Panc1 (cell line): ENCODE data around the gene CYSLTR1. TPM values are rescaled to one million over a fixed set of nuclear protein-coding genes. Genes with fewer than 3 reads are reported as not detected.

Experiments
- ATAC-seq: fragments of 200-7000 bp; cut with Tn5 transposase; 2 replicates; pipeline ENCODE4 v1.9.1; 2020; ENCODE audit warnings: mild to moderate bottlenecking, moderate library complexity
- BruUV-seq: library from RNA; stranded (reverse); fragments of 400-500 nt; replicated peaks from 2 replicates; lab custom pipeline; 2021; lab: Mats Ljungman, UMichigan
- CTCF ChIA-PET: fragments of 300-600 bp; sonication (Branson Sonifier 250); formaldehyde crosslinking; loops from one replicate; lab custom pipeline; 2022; ENCODE audit warnings: antibody characterized with exemption; lab: Charles Lee
- POLR2A ChIA-PET: fragments of 300-600 bp; sonication (Branson Sonifier 250); formaldehyde crosslinking; loops from one replicate; lab custom pipeline; 2022; ENCODE audit warnings: antibody characterized with exemption; lab: Charles Lee
- DNase-seq: peaks from one replicate; pipeline ENCODE4 v3.0.0-alpha.2; 2010; ENCODE audit warnings: low read depth, low spot score
- H3K27ac ChIP-seq: 2 replicates; pipeline ENCODE4 v1.5.1; 2011; ENCODE audit warnings: mild to moderate bottlenecking, low read length, inconsistent platforms
- H3K27me3 ChIP-seq: fragments of 200-500 bp; sonication (Bioruptor generic); 2 replicates; pipeline ENCODE4 v1.6.0; 2014; ENCODE audit warnings: low read length, inconsistent platforms; ENCODE audit not compliant: control insufficient read depth, insufficient read depth
- H3K36me3 ChIP-seq: fragments of 200-500 bp; sonication (Bioruptor generic); 2 replicates; pipeline ENCODE4 v1.5.1; 2014; ENCODE audit warnings: inconsistent platforms, mild to moderate bottlenecking, low read length, moderate library complexity; ENCODE audit not compliant: control insufficient read depth, insufficient read depth
- H3K4me1 ChIP-seq: 2 replicates; pipeline ENCODE4 v1.5.1; 2011; ENCODE audit warnings: inconsistent platforms, mild to moderate bottlenecking, low read length, moderate library complexity; ENCODE audit not compliant: control insufficient read depth, insufficient read depth
- H3K4me3 ChIP-seq, 2 experiments: 2 replicates each; pipeline ENCODE4 v1.5.1; 2011 to 2012; ENCODE audit warnings: low read depth in 2 of 2, low read length in 2 of 2, mild to moderate bottlenecking in 2 of 2, inconsistent platforms in 1 of 2, moderate library complexity in 1 of 2
- H3K9me3 ChIP-seq: fragments of 200-500 bp; sonication (Bioruptor generic); 2 replicates; pipeline ENCODE4 v1.5.1; 2014; ENCODE audit warnings: low read depth, mild to moderate bottlenecking, inconsistent platforms, low read length, moderate library complexity; ENCODE audit not compliant: control insufficient read depth, insufficient read depth
- POLR2AphosphoS5 ChIP-seq: IDR thresholded peaks from 2 replicates; pipeline ENCODE4 v1.6.1; 2012; ENCODE audit warnings: mild to moderate bottlenecking, low read depth, low read length, moderate library complexity
- SIN3A ChIP-seq: IDR thresholded peaks from 2 replicates; pipeline ENCODE4 v1.6.1; 2012; ENCODE audit warnings: low read depth, mild to moderate bottlenecking, low read length, moderate library complexity, borderline replicate concordance; ENCODE audit not compliant: insufficient read depth
- TCF7L2 ChIP-seq: IDR thresholded peaks from 2 replicates; pipeline ENCODE4 v1.6.1; 2011; ENCODE audit warnings: mild to moderate bottlenecking, low read depth, low read length, inconsistent platforms
- in situ Hi-C: cut with HindIII; loops from 2 replicates; pipeline ENCODE4 v1.10.0; 2016; ENCODE audit warnings: low sequenced_read_pairs, low pct_unique_long_range_greater_than_20kb
- intact Hi-C: fragments of 100-400 bp; cut with micrococcal nuclease; formaldehyde crosslinking; loops from one replicate; pipeline ENCODE4 v1.10.0; 2022; ENCODE audit not compliant: unreplicated experiment
- total RNA-seq: library from RNA; stranded (reverse); gene quantifications from one replicate; pipeline ENCODE4 v1.2.1, GENCODE V29; 2021; ENCODE audit not compliant: unreplicated experiment
- TF ChIP-seq, protein P1 (sequence below): fragments of 450-650 bp; IDR thresholded peaks from 2 replicates; pipeline ENCODE4 v1.5.1; 2017; ENCODE audit warnings: mild to moderate bottlenecking
- TF ChIP-seq, protein P2 (sequence below), 2 experiments: IDR thresholded peaks; 2 replicates each; pipeline ENCODE4 v1.6.1; 2011 to 2012; ENCODE audit warnings: low read depth in 2 of 2, control low read depth in 1 of 2, low read length in 1 of 2, mild to moderate bottlenecking in 1 of 2, moderate library complexity in 1 of 2; ENCODE audit not compliant: insufficient read depth in 1 of 2

Gene CYSLTR1
- total RNA-seq, 1 experiment from 2014 or later, result not detected

DNA sequence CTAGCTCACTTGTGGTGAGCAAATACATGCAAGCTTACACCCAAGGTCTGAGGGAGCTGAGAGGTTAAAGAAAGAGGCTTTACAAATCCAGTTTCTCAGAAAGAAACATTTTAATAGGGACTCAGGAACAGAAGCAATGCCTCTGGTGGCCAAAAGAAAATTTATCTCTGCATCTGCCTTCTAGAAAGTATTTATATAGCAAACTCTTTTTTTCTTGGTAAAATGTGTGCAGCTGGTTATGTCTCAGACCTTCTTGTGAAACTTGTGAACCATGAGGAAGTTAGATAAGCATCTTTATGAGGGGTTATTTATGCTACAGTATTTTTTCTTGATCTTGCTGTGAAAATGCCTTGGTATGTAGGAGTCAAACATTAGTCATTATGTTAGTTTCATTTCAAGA lies 48.5 kb upstream of the CYSLTR1 start:
- ChIA-PET POLR2A (no interaction called here), CTCF (no interaction called here)
- no peaks in the 10 kb centered on the region for H3K9me3 ChIP-seq
- no peaks in the 10 kb centered on the region for H3K36me3 ChIP-seq
- no peaks in the 10 kb centered on the region for H3K27me3 ChIP-seq
- ATAC-seq (peak; percentile 85), DNase-seq (no peak)
- H3K4me3 ChIP-seq, result no peak overlapping the region
- in situ Hi-C loops, result no loop called here
- peak overlapping the region; percentile 21 for H3K27ac ChIP-seq
- intact Hi-C loops, result no loop called here
- H3K4me1 ChIP-seq, result no peaks in the 10 kb centered on the region
- TF ChIP-seq TCF7L2 (0 out of 2 replicates have a peak, but pooled peaks have one; percentile 52), SIN3A (no peak)
- no TSS peak for BruUV-seq

DNA sequence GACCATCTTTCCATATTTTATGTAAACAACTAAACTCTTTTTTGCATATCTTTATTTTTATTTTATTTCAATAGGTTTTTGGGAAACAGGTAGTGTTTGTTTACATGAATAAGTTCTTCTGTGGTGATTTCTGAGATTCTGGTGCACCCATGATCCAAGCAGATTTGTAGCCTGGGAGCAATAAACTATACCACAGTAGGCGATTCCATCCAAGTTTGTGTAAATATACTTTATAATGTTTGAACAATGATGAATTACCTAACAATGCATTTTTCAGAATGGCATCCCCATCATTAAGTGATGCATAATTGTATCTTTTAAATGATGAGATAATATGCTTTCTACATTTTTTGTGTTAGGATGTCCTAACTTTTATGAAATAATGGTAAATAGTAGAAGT lies 39.2 kb upstream of the CYSLTR1 start:
- H3K27me3 ChIP-seq, result no peaks in the 10 kb centered on the region
- TF ChIP-seq TCF7L2, result no peak
- POLR2A ChIA-PET, result no interaction called here
- no peak for ATAC-seq
- no peaks in the 10 kb centered on the region for H3K4me1 ChIP-seq
- H3K27ac ChIP-seq, result no peak overlapping the region
- no TSS peak for BruUV-seq
- intact Hi-C loops, result no loop called here
- CTCF ChIA-PET, result no interaction called here
- no peaks in the 10 kb centered on the region for H3K9me3 ChIP-seq
- DNase-seq, result no peak
- H3K36me3 ChIP-seq, result no peaks in the 10 kb centered on the region
- H3K4me3 ChIP-seq, result no peak overlapping the region
- in situ Hi-C loops, result no loop called here

DNA sequence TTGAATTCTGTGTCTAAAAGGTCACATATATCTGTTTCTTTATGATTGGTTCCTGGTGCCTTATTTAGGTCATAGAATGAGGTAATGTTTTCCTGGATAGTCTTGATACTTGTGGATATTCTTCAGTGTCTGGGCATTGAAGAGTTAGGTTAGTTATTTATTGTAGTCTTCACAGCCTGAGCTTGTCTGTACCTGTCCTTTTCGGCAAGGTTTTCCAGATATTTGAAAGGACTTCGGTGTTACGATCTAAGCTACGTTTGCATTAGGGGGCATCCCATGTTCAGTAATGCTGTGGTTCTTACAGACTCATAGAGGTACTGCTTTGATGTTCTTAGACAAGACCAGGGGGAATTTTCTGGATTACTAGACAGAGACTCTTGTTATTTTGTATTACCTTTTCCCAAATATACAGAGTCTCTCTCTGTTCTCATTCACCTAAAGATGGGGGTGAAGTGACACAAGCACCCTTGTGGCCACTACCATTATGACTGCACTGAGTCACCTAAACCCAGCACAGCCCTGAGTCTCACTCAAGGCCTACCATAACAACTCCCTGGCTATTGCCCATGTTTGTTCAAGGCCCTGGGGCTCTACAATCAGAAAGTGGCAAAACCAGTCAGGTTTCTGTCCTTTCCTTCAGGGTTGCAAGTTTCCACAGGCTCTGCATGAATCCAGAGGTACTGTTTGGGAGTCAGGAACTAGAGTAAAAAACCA lies 30.1 kb upstream of the CYSLTR1 start:
- Histone ChIP-seq H3K36me3 (no peaks in the 10 kb centered on the region), H3K4me1 (no peaks in the 10 kb centered on the region), H3K4me3 (no peak overlapping the region), H3K27ac (no peak overlapping the region), H3K27me3 (no peaks in the 10 kb centered on the region), H3K9me3 (no peaks in the 10 kb centered on the region)
- POLR2A ChIA-PET, result no interaction called here
- no peak for ATAC-seq
- no TSS peak for BruUV-seq
- CTCF ChIA-PET, result no interaction called here
- intact Hi-C loops (no loop called here), in situ Hi-C loops (no loop called here)
- no peak for TF ChIP-seq SIN3A
- DNase-seq, result no peak

DNA sequence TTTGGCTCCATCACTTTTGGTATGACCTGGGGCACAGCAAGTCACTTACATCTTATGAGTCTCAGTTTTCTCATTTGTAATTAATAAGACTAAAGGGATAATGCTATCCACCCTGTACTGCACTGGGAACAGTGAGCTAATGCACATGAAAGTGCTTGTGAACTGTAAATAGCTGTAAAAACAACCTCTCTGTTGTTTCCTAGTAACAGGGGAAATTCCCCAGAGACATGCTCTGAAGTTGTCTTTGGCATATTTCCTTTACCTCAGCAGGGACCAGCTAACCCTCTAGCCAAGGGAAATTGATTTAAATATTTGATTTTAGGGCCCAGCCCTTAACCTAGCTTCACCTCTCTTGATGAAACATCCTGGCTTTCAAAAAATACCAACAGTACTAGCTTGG lies 6.1 kb upstream of the CYSLTR1 start:
- 0 out of 2 replicates have a peak, but pooled peaks have one; percentile 45 for ATAC-seq
- H3K27ac ChIP-seq, result no peak overlapping the region
- no peak overlapping the region for H3K4me3 ChIP-seq
- ChIA-PET POLR2A (no interaction called here), CTCF (interaction anchor here (0.6 kb wide), 1 partner anchor 45 kb away, joined by 3 read pairs; no protein-coding TSS in a partner anchor)
- no peaks in the 10 kb centered on the region for H3K4me1 ChIP-seq
- TF ChIP-seq, protein P1, sequence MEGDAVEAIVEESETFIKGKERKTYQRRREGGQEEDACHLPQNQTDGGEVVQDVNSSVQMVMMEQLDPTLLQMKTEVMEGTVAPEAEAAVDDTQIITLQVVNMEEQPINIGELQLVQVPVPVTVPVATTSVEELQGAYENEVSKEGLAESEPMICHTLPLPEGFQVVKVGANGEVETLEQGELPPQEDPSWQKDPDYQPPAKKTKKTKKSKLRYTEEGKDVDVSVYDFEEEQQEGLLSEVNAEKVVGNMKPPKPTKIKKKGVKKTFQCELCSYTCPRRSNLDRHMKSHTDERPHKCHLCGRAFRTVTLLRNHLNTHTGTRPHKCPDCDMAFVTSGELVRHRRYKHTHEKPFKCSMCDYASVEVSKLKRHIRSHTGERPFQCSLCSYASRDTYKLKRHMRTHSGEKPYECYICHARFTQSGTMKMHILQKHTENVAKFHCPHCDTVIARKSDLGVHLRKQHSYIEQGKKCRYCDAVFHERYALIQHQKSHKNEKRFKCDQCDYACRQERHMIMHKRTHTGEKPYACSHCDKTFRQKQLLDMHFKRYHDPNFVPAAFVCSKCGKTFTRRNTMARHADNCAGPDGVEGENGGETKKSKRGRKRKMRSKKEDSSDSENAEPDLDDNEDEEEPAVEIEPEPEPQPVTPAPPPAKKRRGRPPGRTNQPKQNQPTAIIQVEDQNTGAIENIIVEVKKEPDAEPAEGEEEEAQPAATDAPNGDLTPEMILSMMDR, result no peak
- TF ChIP-seq POLR2AphosphoS5 (no peak), SIN3A (no peak), TCF7L2 (peak; percentile 55)
- TF ChIP-seq, protein P2, sequence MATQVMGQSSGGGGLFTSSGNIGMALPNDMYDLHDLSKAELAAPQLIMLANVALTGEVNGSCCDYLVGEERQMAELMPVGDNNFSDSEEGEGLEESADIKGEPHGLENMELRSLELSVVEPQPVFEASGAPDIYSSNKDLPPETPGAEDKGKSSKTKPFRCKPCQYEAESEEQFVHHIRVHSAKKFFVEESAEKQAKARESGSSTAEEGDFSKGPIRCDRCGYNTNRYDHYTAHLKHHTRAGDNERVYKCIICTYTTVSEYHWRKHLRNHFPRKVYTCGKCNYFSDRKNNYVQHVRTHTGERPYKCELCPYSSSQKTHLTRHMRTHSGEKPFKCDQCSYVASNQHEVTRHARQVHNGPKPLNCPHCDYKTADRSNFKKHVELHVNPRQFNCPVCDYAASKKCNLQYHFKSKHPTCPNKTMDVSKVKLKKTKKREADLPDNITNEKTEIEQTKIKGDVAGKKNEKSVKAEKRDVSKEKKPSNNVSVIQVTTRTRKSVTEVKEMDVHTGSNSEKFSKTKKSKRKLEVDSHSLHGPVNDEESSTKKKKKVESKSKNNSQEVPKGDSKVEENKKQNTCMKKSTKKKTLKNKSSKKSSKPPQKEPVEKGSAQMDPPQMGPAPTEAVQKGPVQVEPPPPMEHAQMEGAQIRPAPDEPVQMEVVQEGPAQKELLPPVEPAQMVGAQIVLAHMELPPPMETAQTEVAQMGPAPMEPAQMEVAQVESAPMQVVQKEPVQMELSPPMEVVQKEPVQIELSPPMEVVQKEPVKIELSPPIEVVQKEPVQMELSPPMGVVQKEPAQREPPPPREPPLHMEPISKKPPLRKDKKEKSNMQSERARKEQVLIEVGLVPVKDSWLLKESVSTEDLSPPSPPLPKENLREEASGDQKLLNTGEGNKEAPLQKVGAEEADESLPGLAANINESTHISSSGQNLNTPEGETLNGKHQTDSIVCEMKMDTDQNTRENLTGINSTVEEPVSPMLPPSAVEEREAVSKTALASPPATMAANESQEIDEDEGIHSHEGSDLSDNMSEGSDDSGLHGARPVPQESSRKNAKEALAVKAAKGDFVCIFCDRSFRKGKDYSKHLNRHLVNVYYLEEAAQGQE (IDR thresholded peaks at IDR 0.05; ENCODE audit: insufficient read depth in 1 of 2, low read depth in 2 of 2, low read length in 1 of 2), result no peak
- H3K36me3 ChIP-seq, result no peaks in the 10 kb centered on the region
- intact Hi-C loops (no loop called here), in situ Hi-C loops (no loop called here)
- H3K27me3 ChIP-seq, result no peaks in the 10 kb centered on the region
- DNase-seq, result no peak
- no TSS peak for BruUV-seq
- H3K9me3 ChIP-seq, result no peaks in the 10 kb centered on the region
